Gastrocnemius medialis (tissue), 4 donors: ENCODE data around the gene KLK5. TPM values are rescaled to one million over a fixed set of nuclear protein-coding genes. Genes with fewer than 3 reads are reported as not detected.
"Not testable (repeated sequence)": the region's sequence is repeated elsewhere in the genome, so short reads cannot be mapped to it uniquely, and the experiment has no call there.

Source experiments
- ATAC-seq, 2 donors: fragments of 150-250 bp; one replicate each; pipeline ENCODE4 v1.9.1; 2016
- DNase-seq, 2 donors: peaks; one replicate each; pipeline ENCODE4 v3.0.0-alpha.2; 2019
- H3K27ac ChIP-seq, 4 donors: fragments of 200-600 bp; sonication (generic); 1 replicate in 1 of 4; 2 replicates in 3 of 4; pipeline ENCODE4 v1.5.1; 2016 to 2018; ENCODE audit warnings: mild to moderate bottlenecking in 2 of 4, moderate library complexity in 1 of 4
- H3K27me3 ChIP-seq, 3 donors: fragments of 200-600 bp; sonication (generic) in 2 of 3; 1 replicate in 1 of 3; 2 replicates in 2 of 3; pipeline versions ENCODE4 v1.5.1 to v1.6.0; 2016 to 2019; ENCODE audit warnings: mild to moderate bottlenecking in 1 of 3, moderate library complexity in 1 of 3
- H3K36me3 ChIP-seq, 2 donors: fragments of 200-600 bp; sonication (generic) in 1 of 2; one replicate each; pipeline ENCODE4 v1.5.1; 2017 to 2018
- H3K4me1 ChIP-seq, 2 donors: fragments of 200-600 bp; sonication (generic) in 1 of 2; one replicate each; pipeline ENCODE4 v1.5.1; 2016 to 2017; ENCODE audit warnings: mild to moderate bottlenecking in 2 of 2
- H3K4me3 ChIP-seq, 4 donors: fragments of 200-600 bp; sonication (generic) in 3 of 4; 1 replicate in 1 of 4; 2 replicates in 3 of 4; pipeline ENCODE4 v1.5.1; 2016 to 2019; ENCODE audit warnings: mild to moderate bottlenecking in 2 of 4
- H3K9me3 ChIP-seq, 3 donors: fragments of 200-600 bp; sonication (generic) in 2 of 3; 1 replicate in 1 of 3; 2 replicates in 2 of 3; pipeline ENCODE4 v1.5.1; 2016 to 2019
- CTCF ChIP-seq, 5 experiments: fragments of 450-650 bp in 3 of 5; fragments of 200-600 bp in 2 of 5; sonication (generic) in 2 of 5; IDR thresholded peaks in 4 of 5; conservative IDR thresholded peaks in 1 of 5; 1 replicate in 4 of 5; 2 replicates in 1 of 5; pipeline ENCODE4 v1.5.1; 2016 to 2019; ENCODE audit warnings: antibody characterized with exemption in 5 of 5, mild to moderate bottlenecking in 3 of 5, moderate library complexity in 3 of 5
- POLR2A ChIP-seq, 2 donors: fragments of 450-650 bp; IDR thresholded peaks; one replicate each; pipeline ENCODE4 v1.6.1; 2017; ENCODE audit warnings: antibody characterized with exemption in 2 of 2, mild to moderate bottlenecking in 2 of 2, moderate library complexity in 2 of 2
- in situ Hi-C, 4 donors: fragments of 200-750 bp; cut with MboI; loops; one replicate each; pipeline versions ENCODE4 v1.15.0 to v1.8.0; 2017; ENCODE audit warnings: low sequenced_read_pairs in 4 of 4
- intact Hi-C: fragments of 100-400 bp; cut with DNase I; formaldehyde crosslinking; loops from one replicate; pipeline ENCODE4 v1.15.1; 2023; ENCODE audit warnings: low total_unique reads
- total RNA-seq, 4 donors: library from RNA; depleted of rRNA; stranded (reverse); fragments of >200 nt; gene quantifications; one replicate each; pipeline versions ENCODE4 v1.1.0 to v1.2.3, GENCODE V29; 2016

KLK5 gene
- total RNA-seq, 4 donors from 2014 or later: not detected

GRCh38 chr19:50897191-50897607 lies 55.6 kb downstream of the KLK5 start:
- ATAC-seq (no peak), DNase-seq (no peak)
- TF ChIP-seq CTCF (IDR thresholded peaks at IDR 0.05 in 4 of 5, conservative IDR thresholded peaks at IDR 0.05 in 1 of 5) (no peak), POLR2A (IDR thresholded peaks at IDR 0.05) (no peak)
- in situ Hi-C loops (no loop called here), intact Hi-C loops (no loop called here)
- Histone ChIP-seq H3K27me3 (peaks cover 0 to 3% (median 0%) of the 10 kb centered on the region in 3 donors), H3K4me3 (no peak overlapping the region), H3K4me1 (no peaks in the 10 kb centered on the region), H3K9me3 (no peaks in the 10 kb centered on the region), H3K27ac (no peak overlapping the region), H3K36me3 (no peaks in the 10 kb centered on the region)

- Histone ChIP-seq H3K9me3 (no peaks in the 10 kb centered on the region), H3K36me3 (no peaks in the 10 kb centered on the region), H3K4me1 (no peaks in the 10 kb centered on the region), H3K4me3 (no peak overlapping the region), H3K27me3 (peaks cover 0 to 3% (median 0%) of the 10 kb centered on the region in 3 donors), H3K27ac (no peak overlapping the region)
- TF ChIP-seq CTCF (IDR thresholded peaks at IDR 0.05 in 4 of 5, conservative IDR thresholded peaks at IDR 0.05 in 1 of 5) (no peak), POLR2A (IDR thresholded peaks at IDR 0.05) (no peak)
- DNase-seq (no peak), ATAC-seq (peak in 1 of 2 donors; percentile 60)
- in situ Hi-C loops (no loop called here), intact Hi-C loops (no loop called here)
These were observed 56.1 kb downstream of the KLK5 start for GRCh38 chr19:50896591-50897190.

- intact Hi-C loops, H3K36me3 ChIP-seq, H3K9me3 ChIP-seq, ATAC-seq, in situ Hi-C loops, H3K4me1 ChIP-seq, H3K4me3 ChIP-seq, H3K27me3 ChIP-seq, DNase-seq, H3K27ac ChIP-seq: not testable (repeated sequence)
These were observed 56.7 kb downstream of the KLK5 start for GRCh38 chr19:50896089-50896590.

GRCh38 chr19:50894478-50895356 lies 58.1 kb downstream of the KLK5 start:
- no peak overlapping the region for H3K4me3 ChIP-seq
- H3K9me3 ChIP-seq: no peaks in the 10 kb centered on the region
- H3K4me1 ChIP-seq: no peaks in the 10 kb centered on the region
- no peak for DNase-seq
- intact Hi-C loops: no loop called here
- H3K27ac ChIP-seq: no peak overlapping the region
- in situ Hi-C loops: no loop called here
- no peaks in the 10 kb centered on the region for H3K36me3 ChIP-seq
- no peak for ATAC-seq
- peaks cover 0 to 3% (median 0%) of the 10 kb centered on the region in 3 donors for H3K27me3 ChIP-seq
- TF ChIP-seq CTCF (IDR thresholded peaks at IDR 0.05 in 4 of 5, conservative IDR thresholded peaks at IDR 0.05 in 1 of 5): no peak
- no peak for TF ChIP-seq POLR2A (IDR thresholded peaks at IDR 0.05)

Other genes starting within 250 kb of the KLK5 start
- under 1 TPM in 1 of 4 donors, not detected in 3; 0.68 TPM for gene SHANK1, start 233.2 kb downstream of the KLK5 start, total RNA-seq
- 1 to 10 TPM; 2.1 to 5.0 (median 2.7) TPM for gene CLEC11A, start 229.7 kb downstream of the KLK5 start, total RNA-seq
- gene GPR32, start 182.6 kb downstream of the KLK5 start, total RNA-seq: not detected
- gene ACP4, start 162.6 kb downstream of the KLK5 start, total RNA-seq: not detected
- under 1 TPM in 1 of 4 donors, not detected in 3; 0.41 TPM for gene KLK1, start 129.3 kb downstream of the KLK5 start, total RNA-seq
- gene KLK15, start 119.5 kb downstream of the KLK5 start, total RNA-seq: not detected
- gene KLK3, start 98.1 kb downstream of the KLK5 start, total RNA-seq: not detected
- not detected for gene KLK2, start 79.6 kb downstream of the KLK5 start, total RNA-seq
- gene KLK4, start 41.6 kb downstream of the KLK5 start, total RNA-seq: not detected
- gene KLK6, start 16.6 kb upstream of the KLK5 start, total RNA-seq: not detected
- not detected for gene KLK7, start 30.9 kb upstream of the KLK5 start, total RNA-seq
- gene KLK8, start 48.6 kb upstream of the KLK5 start, total RNA-seq: not detected
- 1 to 10 TPM in 1 of 4 donors, not detected in 3; 1.6 TPM for gene KLK10, start 66.7 kb upstream of the KLK5 start, total RNA-seq
- not detected for gene KLK11, start 73.6 kb upstream of the KLK5 start, total RNA-seq
- not detected for gene KLK12, start 82.0 kb upstream of the KLK5 start, total RNA-seq
- not detected for gene KLK13, start 112.1 kb upstream of the KLK5 start, total RNA-seq
- gene KLK14, start 129.8 kb upstream of the KLK5 start, total RNA-seq: not detected
- gene CTU1, start 155.4 kb upstream of the KLK5 start, total RNA-seq: 10 to 100 TPM in 2 of 4 donors, 1 to 10 TPM in 2; 5.8 to 11.9 (median 9.3) TPM
- 1 to 10 TPM in 2 of 4 donors, under 1 TPM in 1, not detected in 1; 0.72 to 1.4 (median 1.0) TPM for gene SIGLEC9, start 171.9 kb upstream of the KLK5 start, total RNA-seq
- gene SIGLEC7, start 189.3 kb upstream of the KLK5 start, total RNA-seq: under 1 TPM in 3 of 4 donors, not detected in 1; 0.13 to 0.97 (median 0.23) TPM